Kidney (tissue), 14 donors: ENCODE results near the gene MLX. TPM values are rescaled to one million over a fixed set of nuclear protein-coding genes. Genes with fewer than 3 reads are reported as not detected.

Experiments
- DNase-seq, 5 donors: peaks; one replicate each; pipeline ENCODE4 v3.0.0-alpha.2; 2013 to 2020
- FAIRE-seq: peaks from 2 replicates; lab custom pipeline; 2012; peaks lifted over from hg19 to GRCh38; lab: Jason Lieb, UNC
- H3K27ac ChIP-seq, 2 donors: one replicate each; pipeline ENCODE4 v1.7.0; 2013; ENCODE audit warnings: low read depth in 2 of 2, low read length in 2 of 2, inconsistent platforms in 1 of 2
- H3K27me3 ChIP-seq: one replicate; pipeline ENCODE4 v1.7.1; 2013; ENCODE audit warnings: low read length, inconsistent platforms; ENCODE audit not compliant: control insufficient read depth, insufficient read depth
- H3K36me3 ChIP-seq, 3 donors: one replicate each; pipeline versions ENCODE4 v1.7.0 to v1.7.1; 2013; ENCODE audit warnings: low read length in 3 of 3, control low read depth in 1 of 3, inconsistent platforms in 1 of 3; ENCODE audit not compliant: insufficient read depth in 3 of 3, control insufficient read depth in 2 of 3
- H3K4me1 ChIP-seq, 3 donors: one replicate each; pipeline versions ENCODE4 v1.7.0 to v1.7.1; 2013; ENCODE audit warnings: low read length in 3 of 3, inconsistent platforms in 1 of 3, low read depth in 1 of 3; ENCODE audit not compliant: control insufficient read depth in 2 of 3, insufficient read depth in 2 of 3
- H3K4me3 ChIP-seq, 3 donors: one replicate each; pipeline versions ENCODE4 v1.7.0 to v1.8.1; 2013; ENCODE audit warnings: low read length in 3 of 3, control low read depth in 1 of 3, inconsistent platforms in 1 of 3
- H3K9ac ChIP-seq, 3 donors: one replicate each; pipeline versions ENCODE4 v1.7.0 to v1.7.1; 2013; ENCODE audit warnings: low read length in 3 of 3, control low read depth in 1 of 3, inconsistent platforms in 1 of 3
- H3K9me3 ChIP-seq, 3 donors: one replicate each; pipeline versions ENCODE4 v1.7.0 to v1.7.1; 2013; ENCODE audit warnings: low read length in 3 of 3, control low read depth in 1 of 3, inconsistent platforms in 1 of 3; ENCODE audit not compliant: control insufficient read depth in 2 of 3, insufficient read depth in 1 of 3
- intact Hi-C: fragments of 100-400 bp; cut with DNase I; formaldehyde crosslinking; loops from one replicate; pipeline ENCODE4 v1.11.1; 2022
- polyA plus RNA-seq: library from polyadenylated mRNA; stranded (reverse); fragments of 350-450 nt; fragmentation: Illumina TruSeq; extraction: RNeasy Lipid Tissue Mini Kit (QIAGEN cat#74804); gene quantifications from one replicate; pipeline ENCODE4 v1.2.3, GENCODE V29; 2014; ENCODE audit warnings: low read depth, low replicate concordance; ENCODE audit not compliant: insufficient read depth
- total RNA-seq: library from RNA; stranded (reverse); fragmentation: NEBNext Ultra II Directional; extraction: Animal tissue kit (Norgen Biotek cat#: 25700); gene quantifications from one replicate; pipeline ENCODE4 v1.2.1, GENCODE V29; 2021
- TF ChIP-seq, protein P1 (sequence below): IDR thresholded peaks from 3 replicates; pipeline ENCODE4 v1.5.1; 2012; ENCODE audit warnings: mild to moderate bottlenecking, moderate library complexity, borderline replicate concordance; ENCODE audit not compliant: insufficient read depth; ENCODE audit errors: extremely low read depth
- donor health status: control.
- donor health status: control.
- donor health status: control.
- donor health status: control.
- donor health status: control.
- donor health status: DM: yes; HTN: yes; CAD: no.
- donor health status: Normal renal cell carcinoma (clear cell type).

Gene MLX
- total and polyA plus RNA-seq, 2 donors from 2014 or later, result 38.7 to 41.0 TPM

DNA sequence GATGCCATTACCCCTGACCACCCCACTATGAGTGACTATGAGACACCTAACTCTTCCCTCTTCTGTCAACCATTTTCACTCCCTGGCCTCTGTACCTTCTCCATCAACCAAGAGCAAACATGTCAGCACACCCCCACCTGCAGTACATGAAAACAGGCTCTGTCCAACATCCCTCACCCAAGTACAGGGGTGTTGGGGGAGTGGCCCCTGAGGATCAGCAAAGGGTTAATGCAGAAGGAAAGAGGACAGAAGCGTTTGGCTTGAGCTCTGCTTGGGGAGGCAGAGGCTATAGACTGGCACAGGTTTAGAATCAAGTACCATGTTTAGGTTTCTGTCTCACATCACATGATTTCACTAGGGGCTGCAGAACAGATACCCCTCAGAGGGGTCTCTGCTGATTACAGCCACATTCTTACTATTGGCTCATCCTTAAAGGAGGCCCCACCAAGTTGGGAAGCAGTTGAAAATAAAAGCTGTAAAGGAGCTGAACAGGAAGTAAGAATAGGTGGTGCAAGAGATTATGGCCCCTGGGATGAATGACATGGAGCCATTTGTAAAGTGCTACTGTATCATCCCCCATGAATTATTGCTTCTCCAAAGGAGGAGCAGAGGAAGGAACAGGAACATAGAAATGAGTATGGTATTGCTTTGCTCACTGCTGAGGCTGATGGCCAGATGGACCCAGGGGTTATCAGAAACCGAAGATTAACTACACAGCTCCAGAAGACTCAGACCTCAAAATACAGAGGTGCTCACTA lies 13.1 kb downstream of the MLX start:
- intact Hi-C loops, result loop anchor here (10.0 kb wide), 1 partner anchor 245 kb away; the partner anchor contains the start of gene BECN1
- Histone ChIP-seq H3K36me3 (peaks cover 5 to 48% (median 31%) of the 10 kb centered on the region in 3 donors), H3K27ac (no peak overlapping the region), H3K4me1 (peaks cover 0 to 13% (median 8%) of the 10 kb centered on the region in 3 donors), H3K4me3 (no peak overlapping the region), H3K9me3 (no peaks in the 10 kb centered on the region), H3K9ac (no peak overlapping the region), H3K27me3 (no peaks in the 10 kb centered on the region)
- FAIRE-seq (no peak), DNase-seq (no peak)
- TF ChIP-seq, protein P1, sequence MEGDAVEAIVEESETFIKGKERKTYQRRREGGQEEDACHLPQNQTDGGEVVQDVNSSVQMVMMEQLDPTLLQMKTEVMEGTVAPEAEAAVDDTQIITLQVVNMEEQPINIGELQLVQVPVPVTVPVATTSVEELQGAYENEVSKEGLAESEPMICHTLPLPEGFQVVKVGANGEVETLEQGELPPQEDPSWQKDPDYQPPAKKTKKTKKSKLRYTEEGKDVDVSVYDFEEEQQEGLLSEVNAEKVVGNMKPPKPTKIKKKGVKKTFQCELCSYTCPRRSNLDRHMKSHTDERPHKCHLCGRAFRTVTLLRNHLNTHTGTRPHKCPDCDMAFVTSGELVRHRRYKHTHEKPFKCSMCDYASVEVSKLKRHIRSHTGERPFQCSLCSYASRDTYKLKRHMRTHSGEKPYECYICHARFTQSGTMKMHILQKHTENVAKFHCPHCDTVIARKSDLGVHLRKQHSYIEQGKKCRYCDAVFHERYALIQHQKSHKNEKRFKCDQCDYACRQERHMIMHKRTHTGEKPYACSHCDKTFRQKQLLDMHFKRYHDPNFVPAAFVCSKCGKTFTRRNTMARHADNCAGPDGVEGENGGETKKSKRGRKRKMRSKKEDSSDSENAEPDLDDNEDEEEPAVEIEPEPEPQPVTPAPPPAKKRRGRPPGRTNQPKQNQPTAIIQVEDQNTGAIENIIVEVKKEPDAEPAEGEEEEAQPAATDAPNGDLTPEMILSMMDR, result no peak

DNA sequence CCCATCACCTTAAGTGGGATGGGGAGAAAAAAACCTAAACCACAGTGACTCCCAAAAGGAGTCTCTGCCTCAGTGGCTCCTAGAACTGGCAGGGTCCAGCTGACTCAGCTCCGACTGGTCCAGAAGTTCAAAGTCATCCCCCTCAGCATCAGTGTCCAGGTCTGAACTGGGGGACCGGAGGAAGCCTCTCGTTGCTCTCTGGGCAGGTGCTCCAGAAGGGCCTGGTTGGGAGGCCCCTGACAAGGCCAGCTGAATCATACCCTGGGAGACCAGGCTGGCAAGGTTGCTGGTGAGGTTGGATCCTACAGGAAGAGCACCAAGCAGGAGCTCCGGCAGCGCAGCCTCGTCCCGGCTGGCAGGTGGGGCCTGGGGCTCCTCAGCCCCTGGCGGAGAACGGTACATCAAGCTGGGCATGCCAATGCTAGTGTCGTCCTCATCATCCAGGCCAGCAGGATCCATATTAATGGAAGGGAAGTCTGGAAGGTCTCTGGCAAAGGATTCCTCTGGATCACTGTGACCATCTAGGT lies 14.9 kb downstream of the MLX start:
- Histone ChIP-seq H3K27ac (no peak overlapping the region), H3K9me3 (no peaks in the 10 kb centered on the region), H3K36me3 (peaks cover 10 to 61% (median 48%) of the 10 kb centered on the region in 3 donors), H3K27me3 (no peaks in the 10 kb centered on the region), H3K4me3 (no peak overlapping the region), H3K4me1 (peaks cover 0 to 18% (median 12%) of the 10 kb centered on the region in 3 donors), H3K9ac (no peak overlapping the region)
- DNase-seq (no peak), FAIRE-seq (no peak)
- intact Hi-C loops, result no loop called here
- TF ChIP-seq, protein P1, result no peak

DNA sequence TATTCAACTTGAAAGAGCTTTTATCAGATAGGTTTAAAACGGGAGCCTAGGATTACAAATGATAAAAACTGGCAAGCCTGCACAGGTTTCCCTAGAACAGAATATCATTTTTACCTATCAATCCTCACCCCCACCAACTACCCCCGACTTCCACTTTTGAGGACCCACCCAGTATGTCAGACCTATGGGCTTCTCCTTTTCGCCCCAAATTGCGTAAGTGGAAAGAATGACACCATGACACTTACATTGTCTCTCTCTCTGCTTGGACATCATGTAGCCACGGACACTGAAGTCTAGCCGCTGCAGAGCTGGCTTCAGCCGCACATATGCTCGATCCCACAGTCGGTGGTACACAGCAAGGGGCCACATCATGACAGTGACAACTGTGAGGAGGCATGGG lies 18.0 kb downstream of the MLX start:
- intact Hi-C loops, result no loop called here
- DNase-seq, result no peak
- H3K36me3 ChIP-seq, result peaks cover 12 to 74% (median 59%) of the 10 kb centered on the region in 3 donors
- H3K4me1 ChIP-seq, result peaks cover 0 to 5% (median 4%) of the 10 kb centered on the region in 3 donors
- no peak overlapping the region for H3K9ac ChIP-seq
- no peaks in the 10 kb centered on the region for H3K27me3 ChIP-seq
- no peak for FAIRE-seq
- H3K27ac ChIP-seq, result no peak overlapping the region
- TF ChIP-seq, protein P1, result no peak
- H3K4me3 ChIP-seq, result no peak overlapping the region
- no peaks in the 10 kb centered on the region for H3K9me3 ChIP-seq
